Nephron progenitor cell (in vitro differentiated cells): ENCODE results near the gene UBASH3B.

Experiments
- DNase-seq: peaks from one replicate; pipeline ENCODE4 v3.0.0; 2021
- H3K27ac Mint-ChIP-seq: 2 replicates; pipeline ENCODE4 v1.8.0; 2021; ENCODE audit warnings: mild to moderate bottlenecking, moderate library complexity, mixed read lengths
- H3K27me3 Mint-ChIP-seq: 2 replicates; pipeline ENCODE4 v1.8.0; 2021; ENCODE audit warnings: mild to moderate bottlenecking, low read depth, mixed read lengths; ENCODE audit not compliant: poor library complexity
- H3K36me3 Mint-ChIP-seq: 2 replicates; pipeline ENCODE4 v1.8.0; 2021; ENCODE audit warnings: low read depth, mixed read lengths
- H3K4me1 Mint-ChIP-seq: 2 replicates; pipeline ENCODE4 v1.8.0; 2021; ENCODE audit warnings: mixed read lengths
- H3K4me3 Mint-ChIP-seq: 2 replicates; pipeline ENCODE4 v1.8.0; 2021; ENCODE audit warnings: mild to moderate bottlenecking, moderate library complexity, mixed read lengths
- H3K9me3 Mint-ChIP-seq: 2 replicates; pipeline ENCODE4 v1.8.0; 2021; ENCODE audit warnings: mild to moderate bottlenecking, moderate library complexity, mixed read lengths
- CTCF ChIP-seq: fragments of 200-600 bp; sonication (generic); IDR thresholded peaks from 2 replicates; pipeline ENCODE4 v1.5.0; 2021; ENCODE audit warnings: antibody characterized with exemption

The UBASH3B gene

GRCh38 chr11:122645847-122646246 lies 9.7 kb upstream of the UBASH3B start:
- DNase-seq = no peak

GRCh38 chr11:122646549-122647340 lies 8.8 kb upstream of the UBASH3B start:
- Mint-ChIP-seq H3K27ac (no peak overlapping the region), H3K4me1 (peaks cover 11% of the 10 kb centered on the region), H3K9me3 (no peaks in the 10 kb centered on the region), H3K27me3 (peaks cover 22% of the 10 kb centered on the region), H3K4me3 (no peak overlapping the region), H3K36me3 (no peaks in the 10 kb centered on the region)
- no peak for DNase-seq
- no peak for TF ChIP-seq CTCF

More at GRCh38 chr11:122645847-122646246, 9.7 kb upstream of the UBASH3B start:
- no peaks in the 10 kb centered on the region for H3K36me3 Mint-ChIP-seq
- no peaks in the 10 kb centered on the region for H3K9me3 Mint-ChIP-seq
- H3K27ac Mint-ChIP-seq = no peak overlapping the region
- H3K4me1 Mint-ChIP-seq = peaks cover 11% of the 10 kb centered on the region
- no peak overlapping the region for H3K4me3 Mint-ChIP-seq
- no peak for TF ChIP-seq CTCF
- peaks cover 20% of the 10 kb centered on the region for H3K27me3 Mint-ChIP-seq

- H3K27me3 Mint-ChIP-seq = peaks cover 30% of the 10 kb centered on the region
- H3K27ac Mint-ChIP-seq = no peak overlapping the region
- no peak overlapping the region for H3K4me3 Mint-ChIP-seq
- H3K9me3 Mint-ChIP-seq = no peaks in the 10 kb centered on the region
- no peaks in the 10 kb centered on the region for H3K36me3 Mint-ChIP-seq
- peaks cover 4% of the 10 kb centered on the region for H3K4me1 Mint-ChIP-seq
- no peak for TF ChIP-seq CTCF
- no peak for DNase-seq
Observed at GRCh38 chr11:122647736-122648275, 7.7 kb upstream of the UBASH3B start.

- H3K27me3 Mint-ChIP-seq = peaks cover 44% of the 10 kb centered on the region
- H3K27ac Mint-ChIP-seq = no peak overlapping the region
- H3K4me1 Mint-ChIP-seq = no peaks in the 10 kb centered on the region
- DNase-seq = no peak
- TF ChIP-seq CTCF = no peak
- H3K4me3 Mint-ChIP-seq = no peak overlapping the region
- H3K9me3 Mint-ChIP-seq = no peaks in the 10 kb centered on the region
- H3K36me3 Mint-ChIP-seq = no peaks in the 10 kb centered on the region
Observed at GRCh38 chr11:122649116-122649515, 6.4 kb upstream of the UBASH3B start.

- no peaks in the 10 kb centered on the region for H3K36me3 Mint-ChIP-seq
- peaks cover 6% of the 10 kb centered on the region for H3K4me1 Mint-ChIP-seq
- no peak overlapping the region for H3K27ac Mint-ChIP-seq
- no peak for TF ChIP-seq CTCF
- DNase-seq = no peak
- peaks cover 56% of the 10 kb centered on the region for H3K27me3 Mint-ChIP-seq
- no peak overlapping the region for H3K4me3 Mint-ChIP-seq
- H3K9me3 Mint-ChIP-seq = no peaks in the 10 kb centered on the region
Observed at GRCh38 chr11:122650619-122651018, 4.9 kb upstream of the UBASH3B start.

- H3K9me3 Mint-ChIP-seq = no peaks in the 10 kb centered on the region
- no peak for DNase-seq
- H3K27me3 Mint-ChIP-seq = peaks cover 52% of the 10 kb centered on the region
- H3K4me1 Mint-ChIP-seq = peaks cover 15% of the 10 kb centered on the region
- no peaks in the 10 kb centered on the region for H3K36me3 Mint-ChIP-seq
- TF ChIP-seq CTCF = no peak
- H3K27ac Mint-ChIP-seq = no peak overlapping the region
- no peak overlapping the region for H3K4me3 Mint-ChIP-seq
Observed at GRCh38 chr11:122652495-122652894, 3.0 kb upstream of the UBASH3B start.
